IMR-90 (cell line): ENCODE data around the gene SKP2.

Experiments used
- BHLHE40 ChIP-seq: fragments of 150-350 bp; IDR thresholded peaks from 2 replicates; pipeline ENCODE4 v1.6.1; 2016; ENCODE audit warnings: mild to moderate bottlenecking, low read depth, low read length
- FOS ChIP-seq: fragments of 150-350 bp; IDR thresholded peaks from 2 replicates; pipeline ENCODE4 v1.6.1; 2016; ENCODE audit warnings: low read depth, low read length
- MAFK ChIP-seq: IDR thresholded peaks from 2 replicates; pipeline ENCODE4 v1.6.1; 2012; ENCODE audit warnings: low read depth, low read length, improper control_type of control experiment
- MXI1 ChIP-seq: IDR thresholded peaks from 2 replicates; pipeline ENCODE4 v1.6.1; 2012; ENCODE audit warnings: low read depth, mild to moderate bottlenecking, low read length, moderate library complexity, borderline replicate concordance
- NFE2L2 ChIP-seq: fragments of 150-350 bp; IDR thresholded peaks from 2 replicates; pipeline ENCODE4 v1.6.1; 2016; ENCODE audit warnings: low read depth, mild to moderate bottlenecking, low read length
- POLR2A ChIP-seq: IDR thresholded peaks from 2 replicates; pipeline ENCODE4 v1.6.1; 2012; ENCODE audit warnings: mild to moderate bottlenecking, low read depth, low read length
- RAD21 ChIP-seq: IDR thresholded peaks from 2 replicates; pipeline ENCODE4 v1.6.1; 2012; ENCODE audit warnings: low read length, improper control_type of control experiment
- RFX5 ChIP-seq: IDR thresholded peaks from 2 replicates; pipeline ENCODE4 v1.8.0; 2012; ENCODE audit warnings: low read depth, mild to moderate bottlenecking, low read length, moderate library complexity
- TF ChIP-seq, protein P1 (sequence below): conservative IDR thresholded peaks from 2 replicates; pipeline ENCODE4 v1.5.1; 2012; ENCODE audit warnings: mild to moderate bottlenecking, low read depth, low read length, improper control_type of control experiment
- TF ChIP-seq, protein P2 (sequence below): fragments of 150-350 bp; IDR thresholded peaks from 2 replicates; pipeline ENCODE4 v1.6.1; 2017; ENCODE audit warnings: mild to moderate bottlenecking, antibody characterized with exemption, low read length, low read depth

DNA sequence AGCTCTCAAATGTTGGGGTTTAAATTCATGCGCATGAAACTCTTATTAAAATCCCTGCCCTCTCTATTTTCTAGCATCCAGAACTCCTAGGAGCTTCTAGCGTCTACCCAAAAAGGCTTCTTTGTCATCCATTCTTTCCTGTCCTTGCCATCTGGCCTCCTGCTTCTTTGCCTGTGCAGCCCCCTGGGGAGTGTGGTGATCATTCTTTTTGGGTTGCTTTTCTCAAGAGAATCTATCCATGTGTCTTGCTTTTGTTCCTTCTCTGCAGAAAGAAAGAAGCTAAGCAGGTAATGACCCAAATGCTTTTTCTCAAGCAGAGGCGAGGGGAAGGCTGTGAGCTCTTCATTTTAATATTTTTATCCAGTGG is 26.6 kb downstream of the SKP2 start:
- TF ChIP-seq POLR2A (no peak), RAD21 (no peak), RFX5 (no peak), MAFK (no peak), MXI1 (no peak), NFE2L2 (no peak), BHLHE40 (no peak), FOS (no peak)
- TF ChIP-seq, protein P1, sequence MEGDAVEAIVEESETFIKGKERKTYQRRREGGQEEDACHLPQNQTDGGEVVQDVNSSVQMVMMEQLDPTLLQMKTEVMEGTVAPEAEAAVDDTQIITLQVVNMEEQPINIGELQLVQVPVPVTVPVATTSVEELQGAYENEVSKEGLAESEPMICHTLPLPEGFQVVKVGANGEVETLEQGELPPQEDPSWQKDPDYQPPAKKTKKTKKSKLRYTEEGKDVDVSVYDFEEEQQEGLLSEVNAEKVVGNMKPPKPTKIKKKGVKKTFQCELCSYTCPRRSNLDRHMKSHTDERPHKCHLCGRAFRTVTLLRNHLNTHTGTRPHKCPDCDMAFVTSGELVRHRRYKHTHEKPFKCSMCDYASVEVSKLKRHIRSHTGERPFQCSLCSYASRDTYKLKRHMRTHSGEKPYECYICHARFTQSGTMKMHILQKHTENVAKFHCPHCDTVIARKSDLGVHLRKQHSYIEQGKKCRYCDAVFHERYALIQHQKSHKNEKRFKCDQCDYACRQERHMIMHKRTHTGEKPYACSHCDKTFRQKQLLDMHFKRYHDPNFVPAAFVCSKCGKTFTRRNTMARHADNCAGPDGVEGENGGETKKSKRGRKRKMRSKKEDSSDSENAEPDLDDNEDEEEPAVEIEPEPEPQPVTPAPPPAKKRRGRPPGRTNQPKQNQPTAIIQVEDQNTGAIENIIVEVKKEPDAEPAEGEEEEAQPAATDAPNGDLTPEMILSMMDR, result no peak
- TF ChIP-seq, protein P2, sequence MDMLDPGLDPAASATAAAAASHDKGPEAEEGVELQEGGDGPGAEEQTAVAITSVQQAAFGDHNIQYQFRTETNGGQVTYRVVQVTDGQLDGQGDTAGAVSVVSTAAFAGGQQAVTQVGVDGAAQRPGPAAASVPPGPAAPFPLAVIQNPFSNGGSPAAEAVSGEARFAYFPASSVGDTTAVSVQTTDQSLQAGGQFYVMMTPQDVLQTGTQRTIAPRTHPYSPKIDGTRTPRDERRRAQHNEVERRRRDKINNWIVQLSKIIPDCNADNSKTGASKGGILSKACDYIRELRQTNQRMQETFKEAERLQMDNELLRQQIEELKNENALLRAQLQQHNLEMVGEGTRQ, result no peak
